CD4-positive, alpha-beta T cell treated with Interleukin-6 for 4 hours (primary cell): Measurements from ENCODE around the gene MADD.

Source experiments
- DNase-seq: peaks from one replicate; pipeline ENCODE4 v3.0.0-alpha.2; 2020; ENCODE audit warnings: mixed read lengths

The MADD gene

DNA sequence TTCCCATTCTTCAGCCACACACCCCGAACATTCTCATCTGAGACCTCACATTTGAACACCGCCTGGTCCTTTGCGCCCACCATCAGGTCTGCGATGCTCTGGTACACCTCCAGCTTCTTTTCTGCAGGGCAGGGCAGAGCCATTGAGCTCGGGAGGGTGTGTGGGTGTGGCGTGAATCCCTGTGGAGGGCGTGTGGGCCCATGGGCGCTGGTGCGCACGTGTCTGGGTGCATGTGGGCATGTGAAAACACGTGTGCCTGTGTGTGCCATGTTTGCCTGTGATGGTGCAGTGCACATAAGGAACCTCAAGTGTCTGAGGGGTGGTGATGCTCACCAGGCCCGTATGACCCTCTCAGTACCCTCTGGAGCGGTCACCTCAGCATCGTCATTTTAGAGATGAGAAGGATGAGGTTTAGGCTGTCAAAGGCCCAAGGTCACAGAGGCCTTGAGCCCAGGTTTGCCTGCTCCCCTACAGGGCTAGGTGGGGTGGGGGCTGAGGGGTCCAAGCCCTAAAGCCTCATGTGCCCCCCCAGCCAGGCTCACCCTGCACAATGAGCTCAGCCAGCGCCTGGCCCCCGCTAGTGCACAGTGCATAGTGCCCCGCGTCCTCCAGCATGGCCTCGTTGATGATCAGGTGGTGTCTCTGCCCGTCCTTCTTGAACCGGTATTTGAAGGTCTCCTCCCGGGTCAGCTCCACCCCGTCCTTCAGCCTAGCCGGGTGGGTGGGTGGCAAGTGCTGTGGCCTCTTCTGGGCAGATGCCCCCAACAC lies 72.3 kb downstream of the MADD start:
- no peak for DNase-seq

DNA sequence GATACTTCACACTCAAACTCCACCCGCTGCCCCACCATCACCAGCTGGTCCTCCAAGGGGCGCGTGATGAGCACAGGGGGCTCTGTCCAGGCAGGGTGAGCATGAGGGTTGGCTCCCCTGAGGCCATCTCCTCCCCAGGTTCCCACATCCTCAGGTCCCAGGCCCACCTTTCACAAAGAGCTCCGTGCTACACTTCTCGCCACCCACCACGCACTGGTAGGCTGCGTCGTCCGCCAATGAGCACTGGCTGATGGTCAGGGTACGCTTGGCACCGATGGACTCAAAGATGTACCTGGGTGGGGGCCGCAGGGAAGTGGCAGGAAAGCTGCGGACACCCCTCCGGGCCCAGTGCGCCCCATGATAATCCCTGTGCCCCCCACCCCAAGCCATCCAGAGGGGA lies 72.9 kb downstream of the MADD start:
- no peak for DNase-seq

DNA sequence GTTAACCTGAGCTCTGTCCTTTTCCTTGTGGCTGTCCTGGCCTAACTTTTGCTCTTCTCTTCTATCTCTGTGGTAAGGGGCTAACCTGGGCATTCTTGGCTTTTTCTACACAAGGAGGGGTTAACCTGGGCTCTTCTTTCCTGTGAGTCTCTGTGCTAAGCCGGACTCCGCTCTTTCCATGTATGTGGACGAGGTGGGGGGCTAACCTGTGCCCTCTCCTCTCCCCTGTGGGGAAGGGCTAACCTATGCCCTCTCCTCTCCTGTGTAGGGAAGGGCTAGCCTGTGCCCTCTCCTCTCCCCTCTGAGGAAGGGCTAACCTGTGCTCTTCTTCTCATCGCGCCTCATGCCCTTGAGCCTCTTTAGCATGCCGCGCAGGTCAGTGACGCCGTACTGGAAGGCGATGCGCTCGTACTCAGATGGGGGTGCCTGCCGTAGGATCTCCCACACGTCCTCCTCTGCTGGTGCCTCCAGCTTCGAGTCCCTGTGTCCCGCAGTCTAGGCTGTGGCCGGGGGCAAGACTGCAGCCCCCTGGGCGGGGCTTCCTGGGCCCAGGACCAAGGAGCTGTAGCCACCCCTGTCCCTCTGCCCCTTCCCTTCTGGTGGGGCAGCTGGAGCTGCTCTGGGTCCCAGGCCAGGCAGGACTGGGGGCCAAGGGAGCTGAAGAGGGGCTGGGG lies 76.1 kb downstream of the MADD start:
- DNase-seq = no peak

DNA sequence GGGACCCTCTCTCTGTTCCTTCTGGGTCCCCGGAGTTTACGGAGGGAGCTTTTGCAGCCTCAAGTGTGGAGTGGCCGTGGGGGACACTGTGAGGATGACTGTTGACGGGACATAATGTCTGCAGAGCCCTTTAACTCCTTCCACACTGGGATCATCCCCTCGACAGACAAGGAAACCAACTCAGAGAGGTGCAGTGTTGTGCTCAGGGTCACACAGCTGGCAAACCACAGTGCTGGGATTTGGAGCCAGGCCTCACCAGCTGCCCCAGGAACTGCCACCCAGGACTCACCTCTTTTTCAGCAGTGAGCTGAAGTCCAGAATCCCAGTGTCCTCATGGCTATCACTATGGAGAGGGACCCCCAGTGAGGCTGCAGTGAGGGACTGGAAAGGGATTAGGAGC lies 77.2 kb downstream of the MADD start:
- no peak for DNase-seq

DNA sequence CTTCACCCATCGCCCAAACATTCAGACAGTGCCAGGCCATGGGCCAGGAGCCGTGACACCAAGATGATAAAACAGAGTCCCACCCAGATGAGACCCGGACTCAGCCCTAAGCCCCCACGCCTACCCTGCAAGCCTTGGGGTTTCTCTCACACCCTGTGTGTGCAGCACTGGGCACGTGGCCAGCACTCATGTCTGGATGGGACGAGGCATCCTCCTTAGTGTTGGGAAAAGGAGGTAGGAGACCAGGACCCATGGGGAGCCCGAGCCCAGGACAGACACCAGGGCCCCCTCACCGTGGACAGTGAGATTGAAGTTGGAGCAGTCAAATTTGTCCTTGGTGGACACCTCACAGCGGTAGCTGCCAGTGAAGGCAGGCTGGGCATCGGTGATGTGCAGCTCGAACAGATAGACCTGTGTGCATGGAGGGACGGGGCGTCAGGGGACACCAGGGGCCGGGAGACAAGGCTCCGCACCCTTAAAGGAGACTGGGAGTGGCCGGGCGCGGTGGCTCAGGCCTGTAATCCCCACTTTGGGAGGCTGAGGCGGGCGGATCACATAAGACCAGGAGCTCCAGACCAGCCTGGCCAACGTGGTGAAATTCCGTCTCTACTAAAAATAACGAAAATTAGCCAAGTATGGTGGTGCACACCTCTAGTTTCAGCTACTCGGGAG lies 78.3 kb downstream of the MADD start:
- DNase-seq = no peak

DNA sequence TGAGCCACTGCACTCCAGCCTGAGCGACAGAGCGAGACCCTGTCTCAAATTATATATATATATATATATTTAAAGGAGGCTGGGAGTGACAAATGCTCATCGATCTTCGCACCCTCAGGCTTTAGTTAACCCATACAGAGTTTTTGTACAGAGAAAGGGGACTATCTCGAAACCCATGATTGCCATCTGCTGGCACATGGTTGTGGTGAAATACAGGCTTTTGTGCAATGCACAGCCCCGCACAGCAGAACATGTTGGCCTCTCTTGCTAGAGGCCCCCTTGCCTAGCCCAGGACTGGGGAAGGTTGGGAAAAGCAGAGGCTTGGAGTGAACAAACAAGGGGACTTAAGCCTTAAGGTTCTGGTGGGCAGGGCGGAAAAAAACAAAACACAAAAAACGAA lies 78.9 kb downstream of the MADD start:
- no peak for DNase-seq

DNA sequence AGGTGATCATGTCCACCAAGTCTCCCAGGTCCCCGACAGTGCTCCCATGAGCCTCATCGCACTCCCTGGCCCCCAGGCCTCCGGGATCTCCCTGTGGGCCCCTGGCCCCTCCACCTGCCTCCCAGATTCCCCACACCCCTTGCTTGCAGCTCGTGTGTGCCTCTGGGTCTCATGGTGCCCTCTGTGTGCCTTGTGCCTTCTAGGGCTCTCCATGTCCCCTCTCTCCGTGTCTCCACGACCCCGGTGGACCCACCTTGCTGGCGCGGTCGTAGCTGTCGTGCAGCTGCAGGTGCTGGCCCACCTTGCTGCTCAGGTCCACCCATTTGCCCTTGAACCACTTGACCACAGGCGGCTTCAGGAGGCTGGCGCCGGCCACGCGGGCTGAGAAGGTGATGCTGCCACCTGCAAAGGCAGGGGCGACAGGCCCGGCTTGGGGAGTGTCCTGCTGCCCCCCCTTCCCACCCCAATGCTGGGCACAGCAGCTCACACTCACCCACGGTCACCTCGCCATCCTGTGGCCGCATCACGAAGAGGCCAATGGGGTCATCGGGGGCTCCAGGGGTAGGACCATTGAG lies 79.7 kb downstream of the MADD start:
- DNase-seq = no peak

DNA sequence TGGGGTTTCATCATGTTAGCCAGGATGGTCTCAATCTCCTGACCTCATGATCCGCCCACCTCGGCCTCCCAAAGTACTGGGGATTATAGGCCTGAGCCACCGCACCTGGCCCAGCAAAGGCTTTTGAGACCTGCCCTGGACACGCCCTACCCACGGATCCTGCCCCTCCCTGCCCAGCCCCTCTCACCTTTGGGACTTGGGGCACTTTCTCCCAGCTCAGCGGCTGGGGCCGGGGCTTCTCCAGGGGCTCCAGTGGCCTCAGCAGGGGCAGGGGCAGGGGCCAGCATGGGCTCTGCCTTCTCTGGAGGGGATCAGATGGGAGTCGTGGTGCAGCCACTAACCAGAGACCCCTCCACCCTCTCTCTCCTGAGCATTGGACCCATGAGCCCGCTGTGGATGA lies 80.4 kb downstream of the MADD start:
- DNase-seq = no peak

DNA sequence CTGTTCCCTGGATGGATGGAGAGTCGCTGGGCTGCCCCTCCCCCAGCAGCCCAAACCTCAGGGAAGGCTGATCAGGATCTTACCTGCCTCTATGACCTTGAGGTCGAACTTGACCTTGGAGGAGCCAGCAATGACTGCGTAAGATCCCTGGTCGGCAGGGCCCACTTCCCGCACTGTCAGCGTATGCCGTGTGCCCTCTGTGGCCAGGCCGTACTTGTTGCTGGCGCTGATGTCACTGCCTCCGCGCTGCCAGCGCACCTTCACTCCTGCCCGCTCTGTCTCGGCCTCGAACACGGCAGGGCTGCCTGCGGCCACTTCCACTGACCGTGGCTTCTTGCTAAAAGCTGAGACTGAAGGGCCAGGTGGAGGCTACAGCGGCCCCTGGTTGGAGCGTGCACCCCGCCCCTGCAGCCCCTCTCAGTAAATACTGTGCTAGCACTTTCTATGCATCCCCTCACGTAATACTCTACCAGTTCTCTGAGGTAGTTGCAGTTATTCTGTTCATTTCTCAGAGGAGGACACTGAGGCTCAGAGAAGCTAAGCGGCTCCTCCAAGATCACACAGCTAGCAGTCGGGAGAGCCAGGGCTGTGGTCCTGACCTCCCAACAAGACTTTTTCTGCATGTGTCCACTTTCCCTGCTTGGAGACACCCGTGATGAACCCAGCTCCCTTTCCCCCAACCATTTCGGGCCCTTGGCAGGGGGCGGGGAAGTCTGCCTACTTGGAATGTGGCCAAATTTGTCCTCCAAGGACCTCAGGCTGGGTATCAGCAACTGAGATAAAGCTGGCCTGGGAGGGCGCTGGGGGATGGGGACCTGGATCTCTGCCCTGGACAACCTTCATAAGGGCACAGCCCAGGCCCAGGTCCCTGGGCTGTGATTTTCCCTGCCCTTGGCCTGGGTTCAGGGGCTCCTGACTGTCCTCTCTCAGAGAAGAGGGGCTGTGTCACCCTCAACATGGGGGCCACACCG lies 81.5 kb downstream of the MADD start:
- no peak for DNase-seq

DNA sequence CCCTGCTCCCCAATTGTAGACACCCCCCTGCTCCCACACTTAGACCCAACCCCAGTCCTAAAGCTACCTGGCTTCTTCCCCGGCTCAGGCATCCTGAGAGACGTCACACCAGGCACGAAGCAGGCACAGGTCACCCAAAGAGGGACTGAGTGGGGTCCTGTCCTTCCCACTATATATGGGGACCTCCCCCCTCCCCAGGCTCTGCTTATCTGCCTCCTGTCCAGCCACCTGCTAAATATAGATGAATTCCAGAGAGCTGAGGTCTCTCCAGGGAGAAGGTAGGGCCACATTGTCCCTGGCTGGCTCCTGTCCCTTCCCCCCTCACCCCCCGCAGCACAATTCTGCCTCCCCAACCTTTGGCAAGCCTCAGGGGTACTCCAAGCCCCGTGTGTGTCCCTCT lies 82.6 kb downstream of the MADD start, which contains the start of gene MYBPC3:
MYBPC3 (minus strand) TSS at position 147 of the 400 bp plus-strand sequence; CDS start at position 92, 55 bp downstream.
- DNase-seq = no peak

DNA sequence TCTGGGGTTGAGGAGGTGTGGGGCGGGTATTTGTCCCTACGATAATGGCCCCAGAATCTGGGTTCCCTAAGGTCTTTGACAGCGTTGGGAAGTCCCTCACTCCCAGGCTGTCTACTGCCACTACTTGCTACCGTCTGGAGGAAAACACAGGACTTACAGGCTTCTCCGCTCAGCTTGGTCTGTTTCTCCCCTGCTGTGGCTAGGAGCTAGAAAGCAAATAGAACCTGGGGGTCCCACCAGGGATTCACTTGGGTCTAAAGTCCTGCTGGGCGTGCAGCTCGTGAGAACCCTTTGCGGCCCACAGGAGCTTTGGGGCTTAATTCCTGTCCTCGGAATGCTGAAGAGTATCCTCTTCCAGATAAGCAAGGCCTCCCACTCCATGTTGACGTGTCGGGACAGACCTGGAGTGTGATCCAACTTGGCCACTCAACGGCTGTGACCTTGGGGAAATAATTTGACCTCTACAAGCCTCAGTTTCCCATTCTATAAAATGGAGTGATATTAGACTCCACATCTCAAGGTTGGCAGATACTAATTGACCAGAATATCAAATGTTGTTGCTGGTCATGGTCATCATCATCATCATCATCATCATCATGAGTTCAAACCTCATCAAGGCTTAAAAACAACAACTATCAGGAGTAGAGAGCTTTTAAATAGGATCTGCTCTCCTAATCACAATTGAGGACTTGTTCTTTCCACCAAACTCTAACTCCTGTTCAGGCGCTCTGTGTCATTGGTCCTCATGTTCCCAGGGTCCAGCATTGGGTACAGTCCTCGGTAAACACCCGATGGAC lies 84.2 kb downstream of the MADD start:
- DNase-seq = no peak

DNA sequence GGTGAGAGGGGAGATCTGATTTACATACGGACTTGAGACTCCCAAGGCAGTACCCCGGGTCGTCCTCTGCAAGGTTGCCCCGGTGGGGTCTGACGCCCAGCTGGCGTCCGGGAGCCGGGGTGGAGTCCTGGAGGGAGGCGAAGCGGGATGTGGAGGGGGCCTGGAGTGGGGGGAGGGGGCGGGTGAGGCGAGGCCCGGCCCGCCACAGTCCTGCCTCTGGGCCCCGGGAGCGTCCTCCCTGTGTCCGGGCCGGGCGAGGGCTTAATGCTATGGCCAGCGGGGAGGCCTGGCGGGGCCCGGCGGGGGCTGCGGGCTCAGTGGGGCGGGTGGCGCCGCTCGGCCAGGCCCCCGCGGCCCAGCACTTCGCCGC lies 85.0 kb downstream of the MADD start:
- no peak for DNase-seq

DNA sequence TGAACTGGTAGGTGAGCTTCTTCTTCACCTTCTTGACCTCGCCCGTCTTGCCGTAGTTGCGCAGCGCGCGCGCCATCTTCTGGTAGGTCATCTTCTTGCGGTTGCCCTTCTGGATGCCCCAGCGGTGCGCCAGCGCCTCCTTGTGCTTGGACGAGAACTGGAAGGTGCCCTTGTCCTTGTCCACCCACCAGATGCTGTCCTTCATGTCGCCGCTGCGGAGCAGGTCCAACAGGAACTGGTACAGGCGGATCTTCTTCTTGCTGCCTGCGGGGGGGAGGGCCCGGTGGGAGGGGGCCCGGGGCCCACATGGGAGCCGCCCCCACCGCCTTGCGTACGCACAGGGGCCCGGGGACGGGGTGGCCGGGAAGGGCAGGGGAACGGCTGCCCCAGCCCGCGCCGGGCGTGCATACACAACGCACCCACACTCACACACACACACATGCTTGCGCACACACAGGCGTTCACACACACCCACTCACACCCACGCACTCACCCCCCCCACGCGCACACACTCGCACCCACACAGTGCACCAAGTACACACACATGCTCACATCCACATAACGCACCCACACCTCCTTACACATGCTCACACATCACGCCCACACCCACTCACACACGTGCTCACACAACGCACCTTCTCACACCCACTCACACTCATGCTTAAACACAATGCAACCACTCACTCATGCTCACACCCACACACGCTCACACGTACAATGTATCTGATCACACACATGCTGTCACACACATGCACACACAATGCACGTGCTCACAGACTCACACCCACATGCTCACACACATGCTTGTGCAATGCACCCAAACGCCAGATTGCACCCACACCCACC lies 85.6 kb downstream of the MADD start:
- no peak for DNase-seq

DNA sequence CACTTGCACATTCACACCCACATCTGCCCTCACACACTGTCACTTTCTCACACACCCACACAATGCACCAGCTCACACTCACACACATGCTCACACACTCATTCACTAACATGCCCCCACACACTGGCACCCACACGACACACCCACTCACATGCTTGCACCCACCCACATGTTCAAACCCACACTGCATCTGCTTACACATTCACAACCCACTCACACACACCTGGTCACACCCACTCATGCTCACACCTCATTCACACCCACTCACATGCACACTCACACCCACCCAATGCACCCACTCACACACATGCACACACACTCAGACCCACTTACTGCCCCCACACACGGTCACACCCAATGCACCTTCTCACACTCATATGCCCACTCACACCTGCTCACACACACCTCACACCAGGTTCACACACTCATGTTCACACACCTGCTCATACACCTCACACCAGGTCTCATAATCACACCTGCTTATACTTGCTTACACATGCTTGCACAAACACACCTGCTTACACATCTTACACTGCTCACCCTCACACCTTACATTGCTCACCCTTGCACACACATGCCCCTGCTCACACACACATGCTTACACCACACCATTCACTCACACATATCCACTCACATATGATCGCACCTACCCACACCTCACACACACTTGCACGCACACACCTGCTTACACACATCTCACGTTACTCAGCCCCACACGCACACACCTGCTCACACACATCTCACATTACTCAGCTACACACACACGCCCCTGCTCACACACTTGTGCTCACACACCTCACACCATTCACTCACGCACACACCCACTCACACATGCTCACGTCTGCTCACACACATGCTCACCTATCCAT lies 86.4 kb downstream of the MADD start:
- DNase-seq = no peak

DNA sequence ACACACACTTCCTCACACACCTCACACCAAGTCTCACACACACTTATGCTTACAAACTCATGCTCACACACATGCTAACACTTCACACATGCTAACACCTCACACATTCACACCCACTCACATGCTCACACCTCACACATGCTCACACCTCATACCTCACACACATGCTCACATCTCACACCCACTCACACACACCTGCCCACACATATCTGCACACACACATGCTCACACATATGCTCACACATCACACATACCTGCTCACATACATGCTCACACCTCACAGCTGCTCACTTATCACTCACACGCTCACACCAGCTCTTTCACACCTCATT lies 87.0 kb downstream of the MADD start:
- DNase-seq = no peak

DNA sequence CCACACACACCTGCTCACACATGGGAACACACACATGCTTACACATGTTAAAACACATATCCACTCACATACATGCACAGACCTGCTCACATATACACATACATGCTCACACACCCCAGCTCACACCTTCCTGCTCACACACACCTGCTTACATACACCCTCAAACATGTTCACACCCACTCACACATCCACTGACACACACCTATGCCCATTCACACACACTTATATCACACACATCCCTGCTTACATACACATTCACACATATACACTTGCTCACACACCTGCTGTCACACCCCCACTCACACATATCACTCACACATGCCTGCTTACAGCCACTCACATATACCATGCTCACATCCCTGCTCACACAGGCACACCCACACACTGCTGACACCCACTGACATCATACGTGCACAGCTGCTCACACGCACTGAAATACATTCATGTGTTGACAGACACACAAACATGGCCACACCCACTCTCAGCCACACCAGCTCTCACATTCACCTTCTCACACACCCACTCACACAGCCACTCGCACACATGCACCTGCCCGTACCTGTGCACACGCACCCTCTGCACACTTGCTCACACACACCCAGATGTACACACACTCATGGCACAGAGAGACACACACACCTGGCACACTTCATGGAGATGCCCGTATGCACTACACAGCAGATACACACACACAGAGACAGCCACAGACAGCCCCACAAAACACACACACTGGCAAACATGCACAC lies 88.2 kb downstream of the MADD start:
- DNase-seq = no peak

DNA sequence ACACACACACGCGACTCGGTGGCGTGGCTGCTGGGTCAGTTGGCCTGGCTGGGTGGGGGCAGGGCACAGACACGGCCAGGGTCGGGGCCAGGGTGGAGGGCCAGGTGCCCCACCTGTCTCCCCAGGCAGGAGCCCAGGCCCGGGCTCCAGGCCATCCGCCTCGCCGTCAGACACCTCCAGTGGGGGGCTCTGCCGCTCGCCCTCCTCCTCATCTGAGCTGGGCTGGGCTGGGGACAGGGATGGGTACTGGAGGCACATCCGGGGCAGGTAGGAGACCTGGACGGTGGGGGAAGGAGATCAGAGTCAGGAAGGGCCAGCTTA lies 88.8 kb downstream of the MADD start:
- no peak for DNase-seq

DNA sequence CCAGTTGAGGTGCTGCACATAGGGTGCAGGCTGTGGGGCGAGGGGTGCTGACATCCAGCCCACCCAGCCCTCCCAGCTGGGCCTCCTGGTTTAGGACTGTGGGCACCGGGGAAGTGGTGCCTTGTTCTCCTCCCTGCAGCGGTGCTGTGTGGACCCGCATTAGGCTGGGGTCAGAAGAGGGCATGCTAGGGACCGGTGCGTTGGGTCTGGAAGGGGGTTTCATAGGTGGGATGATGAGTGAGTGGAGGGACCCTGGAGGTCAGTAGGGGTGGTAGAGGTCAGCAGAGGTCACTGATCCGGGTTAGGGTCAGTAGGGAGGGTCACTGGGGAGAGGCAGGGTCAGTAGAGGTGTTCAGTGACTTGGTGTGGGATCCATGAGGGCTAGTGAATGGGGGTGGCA lies 89.2 kb downstream of the MADD start:
- DNase-seq = no peak

DNA sequence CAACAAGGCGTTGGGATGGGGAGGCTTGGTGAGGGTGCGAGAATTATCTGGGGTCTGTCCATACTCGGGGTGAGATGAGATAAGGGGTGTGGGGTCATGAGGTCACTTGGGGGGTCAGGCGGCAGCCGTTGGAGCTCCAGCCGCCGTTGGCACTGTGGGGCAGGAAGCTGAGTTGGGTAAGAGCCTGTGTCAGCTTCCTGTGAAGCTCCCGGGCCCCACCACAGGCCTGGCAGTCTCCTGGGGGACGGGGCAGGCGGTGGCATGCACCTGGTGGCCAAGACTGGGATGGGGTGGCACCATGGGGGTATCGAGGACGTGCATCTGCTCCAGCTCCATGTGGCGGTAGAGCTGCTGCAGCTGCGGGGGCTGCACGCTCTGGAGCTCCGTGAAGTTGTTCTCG lies 89.7 kb downstream of the MADD start:
- DNase-seq = peak; percentile 25
